ENCODE data around the gene MRPS23. TPM values are rescaled to one million over a fixed set of nuclear protein-coding genes. Genes with fewer than 3 reads are reported as not detected.

MRPS23 gene
- total and polyA plus RNA-seq, 2 of the 8 experiments (the other 6 are each of a cell fraction or from before 2014, with no cell fraction given): 38.6 to 60.4 TPM

DNA sequence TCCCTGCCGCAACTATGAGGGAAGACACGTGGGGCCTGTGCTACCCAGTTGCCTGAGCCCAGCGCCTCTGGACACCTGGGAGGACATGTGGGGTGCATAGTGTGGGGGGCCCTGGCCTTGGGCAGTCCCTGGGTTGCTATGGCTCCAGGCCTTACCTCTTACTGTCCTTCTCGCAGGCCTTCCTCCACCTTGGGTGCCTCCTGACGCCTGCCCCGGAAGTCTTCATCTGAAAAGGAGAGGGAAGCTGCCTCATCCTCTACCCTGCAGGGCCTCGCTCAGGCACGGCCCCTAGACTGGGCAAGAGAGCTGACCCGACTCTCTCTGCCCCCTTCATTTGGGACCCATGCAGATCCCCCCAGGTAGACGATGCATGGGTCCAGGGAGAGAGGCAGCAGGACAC lies 16.5 kb upstream of the MRPS23 start (continued):
- TF ChIP-seq, protein P1, sequence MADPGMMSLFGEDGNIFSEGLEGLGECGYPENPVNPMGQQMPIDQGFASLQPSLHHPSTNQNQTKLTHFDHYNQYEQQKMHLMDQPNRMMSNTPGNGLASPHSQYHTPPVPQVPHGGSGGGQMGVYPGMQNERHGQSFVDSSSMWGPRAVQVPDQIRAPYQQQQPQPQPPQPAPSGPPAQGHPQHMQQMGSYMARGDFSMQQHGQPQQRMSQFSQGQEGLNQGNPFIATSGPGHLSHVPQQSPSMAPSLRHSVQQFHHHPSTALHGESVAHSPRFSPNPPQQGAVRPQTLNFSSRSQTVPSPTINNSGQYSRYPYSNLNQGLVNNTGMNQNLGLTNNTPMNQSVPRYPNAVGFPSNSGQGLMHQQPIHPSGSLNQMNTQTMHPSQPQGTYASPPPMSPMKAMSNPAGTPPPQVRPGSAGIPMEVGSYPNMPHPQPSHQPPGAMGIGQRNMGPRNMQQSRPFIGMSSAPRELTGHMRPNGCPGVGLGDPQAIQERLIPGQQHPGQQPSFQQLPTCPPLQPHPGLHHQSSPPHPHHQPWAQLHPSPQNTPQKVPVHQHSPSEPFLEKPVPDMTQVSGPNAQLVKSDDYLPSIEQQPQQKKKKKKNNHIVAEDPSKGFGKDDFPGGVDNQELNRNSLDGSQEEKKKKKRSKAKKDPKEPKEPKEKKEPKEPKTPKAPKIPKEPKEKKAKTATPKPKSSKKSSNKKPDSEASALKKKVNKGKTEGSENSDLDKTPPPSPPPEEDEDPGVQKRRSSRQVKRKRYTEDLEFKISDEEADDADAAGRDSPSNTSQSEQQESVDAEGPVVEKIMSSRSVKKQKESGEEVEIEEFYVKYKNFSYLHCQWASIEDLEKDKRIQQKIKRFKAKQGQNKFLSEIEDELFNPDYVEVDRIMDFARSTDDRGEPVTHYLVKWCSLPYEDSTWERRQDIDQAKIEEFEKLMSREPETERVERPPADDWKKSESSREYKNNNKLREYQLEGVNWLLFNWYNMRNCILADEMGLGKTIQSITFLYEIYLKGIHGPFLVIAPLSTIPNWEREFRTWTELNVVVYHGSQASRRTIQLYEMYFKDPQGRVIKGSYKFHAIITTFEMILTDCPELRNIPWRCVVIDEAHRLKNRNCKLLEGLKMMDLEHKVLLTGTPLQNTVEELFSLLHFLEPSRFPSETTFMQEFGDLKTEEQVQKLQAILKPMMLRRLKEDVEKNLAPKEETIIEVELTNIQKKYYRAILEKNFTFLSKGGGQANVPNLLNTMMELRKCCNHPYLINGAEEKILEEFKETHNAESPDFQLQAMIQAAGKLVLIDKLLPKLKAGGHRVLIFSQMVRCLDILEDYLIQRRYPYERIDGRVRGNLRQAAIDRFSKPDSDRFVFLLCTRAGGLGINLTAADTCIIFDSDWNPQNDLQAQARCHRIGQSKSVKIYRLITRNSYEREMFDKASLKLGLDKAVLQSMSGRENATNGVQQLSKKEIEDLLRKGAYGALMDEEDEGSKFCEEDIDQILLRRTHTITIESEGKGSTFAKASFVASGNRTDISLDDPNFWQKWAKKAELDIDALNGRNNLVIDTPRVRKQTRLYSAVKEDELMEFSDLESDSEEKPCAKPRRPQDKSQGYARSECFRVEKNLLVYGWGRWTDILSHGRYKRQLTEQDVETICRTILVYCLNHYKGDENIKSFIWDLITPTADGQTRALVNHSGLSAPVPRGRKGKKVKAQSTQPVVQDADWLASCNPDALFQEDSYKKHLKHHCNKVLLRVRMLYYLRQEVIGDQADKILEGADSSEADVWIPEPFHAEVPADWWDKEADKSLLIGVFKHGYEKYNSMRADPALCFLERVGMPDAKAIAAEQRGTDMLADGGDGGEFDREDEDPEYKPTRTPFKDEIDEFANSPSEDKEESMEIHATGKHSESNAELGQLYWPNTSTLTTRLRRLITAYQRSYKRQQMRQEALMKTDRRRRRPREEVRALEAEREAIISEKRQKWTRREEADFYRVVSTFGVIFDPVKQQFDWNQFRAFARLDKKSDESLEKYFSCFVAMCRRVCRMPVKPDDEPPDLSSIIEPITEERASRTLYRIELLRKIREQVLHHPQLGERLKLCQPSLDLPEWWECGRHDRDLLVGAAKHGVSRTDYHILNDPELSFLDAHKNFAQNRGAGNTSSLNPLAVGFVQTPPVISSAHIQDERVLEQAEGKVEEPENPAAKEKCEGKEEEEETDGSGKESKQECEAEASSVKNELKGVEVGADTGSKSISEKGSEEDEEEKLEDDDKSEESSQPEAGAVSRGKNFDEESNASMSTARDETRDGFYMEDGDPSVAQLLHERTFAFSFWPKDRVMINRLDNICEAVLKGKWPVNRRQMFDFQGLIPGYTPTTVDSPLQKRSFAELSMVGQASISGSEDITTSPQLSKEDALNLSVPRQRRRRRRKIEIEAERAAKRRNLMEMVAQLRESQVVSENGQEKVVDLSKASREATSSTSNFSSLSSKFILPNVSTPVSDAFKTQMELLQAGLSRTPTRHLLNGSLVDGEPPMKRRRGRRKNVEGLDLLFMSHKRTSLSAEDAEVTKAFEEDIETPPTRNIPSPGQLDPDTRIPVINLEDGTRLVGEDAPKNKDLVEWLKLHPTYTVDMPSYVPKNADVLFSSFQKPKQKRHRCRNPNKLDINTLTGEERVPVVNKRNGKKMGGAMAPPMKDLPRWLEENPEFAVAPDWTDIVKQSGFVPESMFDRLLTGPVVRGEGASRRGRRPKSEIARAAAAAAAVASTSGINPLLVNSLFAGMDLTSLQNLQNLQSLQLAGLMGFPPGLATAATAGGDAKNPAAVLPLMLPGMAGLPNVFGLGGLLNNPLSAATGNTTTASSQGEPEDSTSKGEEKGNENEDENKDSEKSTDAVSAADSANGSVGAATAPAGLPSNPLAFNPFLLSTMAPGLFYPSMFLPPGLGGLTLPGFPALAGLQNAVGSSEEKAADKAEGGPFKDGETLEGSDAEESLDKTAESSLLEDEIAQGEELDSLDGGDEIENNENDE (IDR thresholded peaks at IDR 0.05; ENCODE audit: insufficient replicate concordance, low read length): no peak
- TF ChIP-seq BRCA1 (IDR thresholded peaks at IDR 0.05; ENCODE audit: low read depth, low read length) (no peak), CBX5 (IDR thresholded peaks at IDR 0.05; ENCODE audit: low read depth, low read length) (no peak), JUN (IDR thresholded peaks at IDR 0.05; ENCODE audit: low read depth, low read length) (no peak), CTBP2 (IDR thresholded peaks at IDR 0.05; ENCODE audit: borderline replicate concordance, insufficient read depth, insufficient read length, low read length) (no peak), SIX5 (IDR thresholded peaks at IDR 0.05; ENCODE audit: low read depth, low read length) (no peak), YY1 (IDR thresholded peaks at IDR 0.05; ENCODE audit: low read depth, low read length) (no peak)
